NCI-H2196 (cell line): ENCODE data around the gene PEX11G.

Experiments used
- DNase-seq: peaks from one replicate; lab custom pipeline; 2025; ENCODE audit not compliant: unreplicated experiment; lab: John Stamatoyannopoulos, UW

The PEX11G gene

DNA sequence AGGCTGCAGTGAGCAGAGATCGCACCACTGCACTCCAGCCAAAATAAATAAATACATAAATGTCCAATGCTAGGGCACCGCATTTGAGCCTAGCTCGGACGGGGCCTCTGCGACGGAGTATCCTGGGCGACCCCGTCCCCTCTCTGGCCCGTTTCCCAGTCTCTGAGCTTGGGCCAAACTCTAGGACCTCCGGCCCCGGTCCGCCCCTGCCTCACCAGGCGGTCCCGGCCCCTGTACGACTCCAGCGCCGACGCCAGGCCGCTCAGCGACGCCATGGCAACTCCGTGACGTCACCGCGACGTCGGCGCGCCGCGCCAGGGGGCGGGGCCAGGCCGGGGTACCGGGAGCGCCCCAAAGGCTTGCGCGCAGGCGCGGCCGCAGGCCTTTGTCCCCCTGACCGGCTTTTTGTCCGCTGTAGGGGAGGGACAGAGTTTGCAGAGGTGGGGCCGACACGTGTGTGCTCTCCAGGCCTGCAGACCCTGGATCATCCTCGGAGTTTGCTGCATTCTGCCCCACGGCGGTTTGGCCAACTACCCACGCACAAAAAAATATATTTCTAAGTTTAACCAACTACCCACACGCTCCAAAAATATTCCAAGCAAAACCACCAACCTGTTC lies at the start of gene PEX11G:
Gene PEX11G, minus strand, starts transcription at position 300 of the 618 bp plus-strand sequence. Its CDS starts 25 bp downstream, at position 275.
- peak; percentile 95 for DNase-seq

DNA sequence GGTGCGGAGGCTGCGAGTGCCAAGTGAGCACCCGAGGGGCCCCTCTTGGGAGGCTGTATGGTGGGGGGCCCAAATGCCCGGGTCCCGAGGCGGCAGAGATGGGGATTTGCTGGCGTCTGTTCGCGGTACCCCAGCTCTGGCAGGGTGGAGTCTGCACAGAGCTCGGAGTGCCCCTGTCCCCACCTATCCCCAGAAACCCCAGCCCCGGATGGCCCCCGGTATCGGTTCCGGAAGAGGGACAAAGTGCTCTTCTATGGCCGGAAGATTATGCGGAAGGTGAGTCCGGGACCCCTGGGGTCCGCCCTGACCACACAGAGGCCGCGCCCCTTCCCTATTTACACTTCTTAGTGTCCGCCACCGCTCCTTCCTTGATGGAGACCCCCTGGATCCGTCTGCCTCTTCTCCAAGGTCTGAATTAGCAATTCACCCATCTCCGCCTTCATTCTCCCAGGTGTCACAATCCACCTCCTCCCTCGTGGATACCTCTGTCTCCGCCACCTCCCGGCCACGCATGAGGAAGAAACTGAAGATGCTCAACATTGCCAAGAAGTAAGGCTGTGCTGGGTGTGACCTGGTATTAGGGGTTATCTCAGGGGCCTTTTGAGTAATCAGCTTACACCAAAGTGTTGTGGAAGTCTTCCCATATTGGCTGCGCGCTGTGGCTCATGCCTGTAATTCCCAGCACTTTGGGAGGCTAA lies 47.3 kb upstream of the PEX11G start:
- DNase-seq = no peak

DNA sequence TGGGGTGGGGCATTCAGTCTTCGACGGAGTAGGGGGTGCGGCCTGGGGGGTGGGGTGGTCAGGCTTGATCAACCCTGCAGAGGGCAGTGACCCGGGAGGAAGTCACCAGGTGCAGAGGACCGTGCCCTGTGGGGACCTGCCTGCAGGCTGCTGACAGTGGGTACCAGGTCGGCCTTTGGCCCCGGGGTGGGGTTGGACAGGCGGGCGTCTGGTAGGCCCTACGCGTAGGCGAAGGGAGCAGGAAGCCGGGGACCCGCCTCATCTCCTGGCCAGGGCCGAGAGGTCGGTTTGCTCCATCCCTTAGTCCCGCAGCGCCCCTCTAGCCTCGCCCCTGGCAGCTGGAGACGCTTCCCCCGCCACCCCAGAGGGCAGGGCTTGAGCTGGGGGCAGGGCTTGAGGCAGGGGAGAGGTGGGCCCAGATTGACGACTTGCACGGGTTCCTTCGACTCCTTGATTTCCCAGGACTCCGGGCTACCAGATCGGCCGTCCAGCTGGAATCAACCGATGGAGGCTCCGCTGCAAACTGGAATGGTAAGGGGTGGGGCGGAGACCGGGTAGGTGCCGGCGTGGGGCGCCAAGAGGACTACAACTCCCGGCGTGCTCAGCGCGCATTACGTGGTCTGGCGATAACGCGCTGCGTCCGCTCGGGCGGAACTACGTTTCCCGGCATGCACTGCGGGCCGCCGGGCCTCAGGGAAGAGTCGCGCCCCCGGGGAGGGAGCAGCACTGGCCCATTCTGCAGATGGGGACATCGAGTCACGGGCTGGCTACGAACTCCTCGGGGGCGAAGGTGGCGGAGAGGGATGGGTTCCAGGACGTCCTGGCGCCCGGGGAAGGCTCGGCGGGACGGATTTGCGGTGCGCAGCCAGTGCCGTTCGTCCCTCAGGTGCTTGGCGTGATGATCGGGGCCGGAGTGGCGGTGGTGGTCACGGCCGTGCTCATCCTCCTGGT lies 46.5 kb upstream of the PEX11G start, which contains the start of gene PNPLA6:
Gene PNPLA6, plus strand, starts transcription at position 671 of the 951 bp plus-strand sequence. Its CDS starts 72 bp downstream, at position 743.
- DNase-seq = peak; percentile 95

DNA sequence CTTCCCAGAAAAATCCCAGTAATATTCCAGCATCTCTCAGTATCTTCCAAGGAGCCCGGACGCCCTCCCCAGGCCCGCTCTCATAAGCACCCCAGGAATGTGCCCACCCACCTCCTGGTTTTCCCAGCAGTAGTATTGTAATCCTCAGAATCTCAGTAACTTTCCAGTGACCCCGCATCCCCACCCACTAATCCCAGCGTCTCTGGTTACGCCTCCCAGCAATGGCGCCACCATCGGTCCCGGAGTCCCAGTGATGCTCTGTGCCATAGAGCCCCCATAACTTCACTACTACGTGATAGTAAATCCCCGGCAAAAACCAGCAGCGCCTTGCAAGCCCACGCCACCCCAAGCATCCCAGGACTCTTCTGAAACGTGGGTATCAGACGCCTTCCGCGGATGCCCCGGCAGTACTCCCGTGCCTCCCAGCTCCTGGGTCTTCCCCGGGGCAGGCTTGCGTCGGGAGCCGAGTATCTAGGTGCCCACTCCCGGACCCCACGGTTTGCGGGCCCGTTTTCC lies 45.8 kb upstream of the PEX11G start:
- peak; percentile 37 for DNase-seq

DNA sequence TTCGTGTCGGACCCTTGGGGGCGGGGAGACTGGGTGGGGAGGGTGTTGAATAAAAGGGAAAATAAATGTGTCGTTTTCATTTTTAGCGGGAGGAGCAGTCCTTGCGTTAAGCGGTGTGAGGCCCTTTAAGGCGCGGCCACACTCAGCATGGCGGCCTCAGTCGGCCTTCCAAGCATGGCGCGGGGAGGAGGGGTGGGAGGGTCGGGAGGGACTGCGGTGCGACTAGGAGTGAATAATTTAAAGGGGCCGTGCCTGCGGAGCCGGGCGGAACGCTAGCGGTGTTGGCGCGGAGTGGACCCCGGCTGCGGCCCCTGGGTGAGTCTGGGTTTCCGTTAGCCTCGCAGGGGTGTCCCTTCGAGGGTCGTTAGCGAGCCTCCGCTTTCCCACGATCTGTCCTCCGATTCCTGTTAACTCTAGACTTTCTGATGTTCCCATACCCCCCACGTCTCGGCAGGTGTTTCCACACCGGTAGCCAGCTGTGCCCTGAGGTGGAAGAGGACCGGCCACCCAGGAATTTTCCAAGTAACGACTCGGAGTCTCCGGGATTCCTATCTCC lies 45.2 kb upstream of the PEX11G start:
- peak; percentile 89 for DNase-seq

DNA sequence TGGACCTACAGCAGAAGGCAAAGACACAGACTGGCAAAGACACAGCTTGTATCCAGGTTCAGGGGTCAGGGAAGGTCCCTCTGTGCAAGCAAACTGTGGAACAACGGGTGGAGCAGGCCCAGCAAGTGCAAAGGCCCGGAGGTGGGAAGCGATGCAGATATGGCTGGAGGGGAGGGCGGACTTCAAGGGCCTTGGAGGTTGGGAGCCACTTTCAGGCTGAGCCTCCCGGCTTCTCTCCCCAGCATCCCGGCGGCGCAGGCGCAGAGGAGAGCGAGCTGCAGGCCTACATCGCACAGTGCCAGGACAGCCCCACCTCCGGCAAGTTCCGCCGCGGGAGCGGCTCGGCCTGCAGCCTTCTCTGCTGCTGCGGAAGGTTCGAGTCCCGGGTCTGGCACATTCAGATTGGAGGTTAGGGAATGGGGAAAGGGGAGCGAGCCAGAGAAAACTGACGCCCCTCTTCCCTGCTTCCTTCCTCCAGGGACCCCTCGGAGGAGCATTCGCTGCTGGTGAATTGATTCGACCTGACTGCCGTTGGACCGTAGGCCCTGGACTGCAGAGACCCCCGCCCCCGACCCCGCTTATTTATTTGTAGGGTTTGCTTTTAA lies 44.5 kb upstream of the PEX11G start:
- DNase-seq = no peak

DNA sequence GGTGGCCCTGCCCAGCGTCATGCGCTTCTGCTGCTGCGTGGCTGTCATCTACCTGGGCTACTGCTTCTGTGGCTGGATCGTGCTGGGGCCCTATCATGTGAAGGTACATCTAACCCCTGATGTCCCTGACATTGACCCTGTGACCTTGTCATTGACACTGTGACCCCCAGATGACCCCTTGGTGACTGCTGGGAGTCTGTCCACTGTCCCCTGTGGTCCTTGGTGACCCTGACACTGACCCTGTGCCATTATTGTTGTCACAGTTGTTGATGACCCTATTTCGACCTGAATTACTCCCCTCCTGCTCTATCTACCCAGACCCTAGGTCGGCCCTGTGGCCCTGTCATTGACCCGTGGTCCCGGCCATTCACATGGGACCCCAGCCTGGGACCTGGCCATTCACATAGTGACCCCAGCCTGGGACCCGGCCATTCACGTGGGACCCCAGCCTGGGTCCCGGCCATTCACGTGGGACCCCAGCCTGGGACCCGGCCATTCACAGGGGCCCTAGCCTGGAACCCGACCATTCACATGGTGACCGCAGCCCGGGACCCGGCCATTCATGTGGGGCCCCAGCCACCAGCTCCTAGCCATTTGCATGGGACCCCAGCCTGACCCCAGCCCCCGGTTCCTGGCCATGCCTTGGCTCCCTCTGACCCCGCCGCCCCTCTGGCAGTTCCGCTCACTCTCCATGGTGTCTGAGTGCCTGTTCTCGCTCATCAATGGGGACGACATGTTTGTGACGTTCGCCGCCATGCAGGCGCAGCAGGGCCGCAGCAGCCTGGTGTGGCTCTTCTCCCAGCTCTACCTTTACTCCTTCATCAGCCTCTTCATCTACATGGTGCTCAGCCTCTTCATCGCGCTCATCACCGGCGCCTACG lies 41.0 kb upstream of the PEX11G start:
- DNase-seq = no peak

DNA sequence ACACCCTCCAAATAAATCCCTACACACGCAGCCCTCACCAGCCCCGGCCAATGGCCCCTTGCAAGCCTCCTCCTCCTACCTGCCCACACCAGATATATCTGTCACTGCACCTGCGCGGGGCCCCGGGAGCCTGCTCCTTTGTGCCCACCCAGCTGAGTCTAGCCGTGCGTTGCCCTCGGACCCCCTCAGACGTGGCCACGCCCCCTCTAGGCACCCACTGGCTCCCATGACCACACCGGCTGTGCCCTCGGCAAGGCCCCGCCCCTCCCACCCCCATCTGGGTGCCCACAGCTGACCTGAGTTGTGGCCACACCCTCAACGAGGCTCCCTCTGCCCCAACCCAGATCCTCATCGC lies 40.4 kb upstream of the PEX11G start:
- no peak for DNase-seq

DNA sequence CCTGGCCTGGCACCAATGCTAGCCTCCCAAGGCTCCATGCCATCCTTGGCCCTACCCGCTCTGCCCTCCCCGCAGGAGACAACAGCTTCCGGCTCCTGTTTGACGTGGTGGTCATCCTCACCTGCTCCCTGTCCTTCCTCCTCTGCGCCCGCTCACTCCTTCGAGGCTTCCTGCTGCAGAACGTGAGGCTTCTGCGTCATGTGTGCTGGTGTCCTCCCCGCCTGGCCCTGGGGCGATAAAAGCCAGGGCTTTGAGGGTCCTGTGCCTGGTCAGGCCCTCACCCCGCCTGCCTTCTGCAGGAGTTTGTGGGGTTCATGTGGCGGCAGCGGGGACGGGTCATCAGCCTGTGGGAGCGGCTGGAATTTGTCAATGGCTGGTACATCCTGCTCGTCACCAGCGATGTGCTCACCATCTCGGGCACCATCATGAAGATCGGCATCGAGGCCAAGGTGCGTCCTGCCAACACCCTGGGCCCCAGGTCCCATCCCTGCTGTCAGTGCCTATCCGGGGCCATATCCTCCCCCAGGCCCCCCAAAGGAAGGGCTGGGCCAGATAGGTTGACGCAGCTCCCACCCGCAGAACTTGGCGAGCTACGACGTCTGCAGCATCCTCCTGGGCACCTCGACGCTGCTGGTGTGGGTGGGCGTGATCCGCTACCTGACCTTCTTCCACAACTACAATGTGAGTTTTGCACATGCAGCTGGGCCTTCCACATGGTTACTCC lies 39.8 kb upstream of the PEX11G start:
- no peak for DNase-seq

DNA sequence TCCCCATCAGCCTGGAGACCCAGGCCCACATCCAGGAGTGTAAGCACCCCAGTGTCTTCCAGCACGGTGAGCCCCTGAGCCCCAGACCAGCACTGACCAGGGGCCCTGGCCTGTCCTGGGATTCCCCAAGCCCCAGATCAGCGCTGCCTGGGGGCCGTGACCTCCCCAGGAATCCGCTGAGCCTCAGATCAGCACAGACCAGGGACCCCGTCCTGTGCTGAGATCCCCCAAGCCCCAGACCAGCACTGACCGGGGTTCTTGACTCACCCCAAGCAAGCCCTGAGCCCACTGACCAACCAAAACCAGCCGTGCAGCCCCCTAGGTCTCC lies 39.3 kb upstream of the PEX11G start:
- no peak for DNase-seq

DNA sequence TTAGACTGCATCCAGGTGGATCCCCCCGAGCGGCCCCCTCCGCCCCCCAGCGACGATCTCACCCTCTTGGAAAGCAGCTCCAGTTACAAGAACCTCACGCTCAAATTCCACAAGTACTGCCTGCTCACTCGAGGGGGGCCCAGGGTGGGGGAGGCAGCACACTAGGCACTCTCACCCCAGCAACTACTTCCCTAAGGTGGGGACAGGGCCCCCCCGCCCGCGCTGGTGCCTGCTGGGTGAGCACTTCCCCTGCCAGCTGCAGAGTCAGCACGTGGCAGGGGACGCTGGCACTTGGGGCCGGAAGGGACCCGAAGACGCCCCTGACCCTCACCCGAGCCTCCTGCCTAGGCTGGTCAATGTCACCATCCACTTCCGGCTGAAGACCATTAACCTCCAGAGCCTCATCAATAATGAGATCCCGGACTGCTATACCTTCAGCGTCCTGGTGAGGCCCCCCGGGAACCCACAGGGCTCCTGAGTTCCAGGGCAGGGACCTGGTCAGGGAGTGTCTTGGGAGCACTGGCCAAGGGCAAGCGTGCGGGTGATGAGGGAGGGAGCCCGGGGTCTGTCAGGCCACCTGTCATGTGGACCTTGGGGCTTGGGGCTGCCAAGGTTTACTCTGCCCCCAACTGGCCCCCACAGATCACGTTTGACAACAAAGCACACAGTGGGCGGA lies 38.8 kb upstream of the PEX11G start:
- DNase-seq = no peak

DNA sequence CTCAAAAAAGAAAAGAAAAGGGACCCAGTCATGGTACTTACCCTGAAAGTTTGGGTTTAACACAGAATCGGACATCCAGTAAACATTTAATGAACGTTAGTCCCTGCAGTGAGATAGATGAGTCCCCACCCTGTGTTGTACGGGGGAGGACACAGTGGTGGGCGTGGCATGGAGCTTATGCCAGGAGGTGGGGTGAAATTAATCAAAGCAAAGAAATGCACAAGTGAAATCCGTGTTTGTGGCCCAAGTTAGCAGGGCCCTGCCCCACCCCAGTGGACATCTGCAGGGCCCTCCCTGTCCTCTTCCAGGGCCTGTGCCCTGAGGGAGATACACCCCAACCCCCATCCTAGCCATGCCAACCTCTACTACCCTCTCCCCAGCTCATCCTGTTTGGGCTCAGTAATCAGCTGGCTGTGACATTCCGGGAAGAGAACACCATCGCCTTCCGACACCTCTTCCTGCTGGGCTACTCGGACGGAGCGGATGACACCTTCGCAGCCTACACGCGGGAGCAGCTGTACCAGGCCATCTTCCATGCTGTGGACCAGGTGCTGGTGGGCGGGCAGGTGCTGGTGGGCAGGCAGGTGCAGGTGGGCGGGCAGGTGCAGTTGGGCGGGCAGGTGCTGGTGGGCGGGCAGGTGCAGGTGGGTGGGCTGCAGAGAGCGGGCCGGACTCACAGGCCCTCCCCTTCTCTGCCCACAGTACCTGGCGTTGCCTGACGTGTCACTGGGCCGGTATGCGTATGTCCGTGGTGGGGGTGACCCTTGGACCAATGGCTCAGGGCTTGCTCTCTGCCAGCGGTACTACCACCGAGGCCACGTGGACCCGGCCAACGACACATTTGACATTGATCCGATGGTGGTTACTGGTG lies 37.5 kb upstream of the PEX11G start:
- no peak for DNase-seq

DNA sequence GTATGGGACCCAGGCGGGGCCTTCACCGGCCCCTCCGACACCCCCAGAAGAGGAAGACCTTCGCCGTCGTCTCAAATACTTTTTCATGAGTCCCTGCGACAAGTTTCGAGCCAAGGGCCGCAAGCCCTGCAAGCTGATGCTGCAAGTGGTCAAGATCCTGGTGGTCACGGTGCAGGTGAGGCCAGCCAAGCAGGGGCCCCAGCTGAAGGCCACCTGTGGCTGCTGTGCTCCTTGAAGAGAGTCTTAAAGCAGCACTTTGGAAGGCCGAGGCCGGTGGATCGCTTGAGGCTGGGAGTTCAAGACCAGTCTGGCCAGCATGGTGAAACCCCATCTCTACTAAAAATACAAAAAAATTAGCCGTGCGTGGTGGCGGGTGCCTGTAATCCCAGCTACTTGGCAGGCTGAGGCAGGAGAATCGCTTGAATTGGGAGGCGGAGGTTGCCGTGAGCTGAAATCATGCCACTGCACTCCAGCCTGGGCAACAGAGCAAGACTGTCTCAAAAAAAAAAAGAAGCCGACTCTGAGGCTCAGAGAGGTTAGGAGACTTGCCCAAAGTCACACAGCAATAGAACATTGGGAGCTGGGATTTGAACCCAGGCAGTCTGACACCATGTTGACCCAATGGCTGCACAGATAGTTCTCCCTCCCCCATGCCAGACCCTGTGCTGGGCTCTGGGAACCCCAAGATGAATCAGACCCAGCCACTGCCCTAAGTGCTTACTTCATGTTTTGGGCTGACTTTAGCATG lies 36.3 kb upstream of the PEX11G start:
- no peak for DNase-seq

DNA sequence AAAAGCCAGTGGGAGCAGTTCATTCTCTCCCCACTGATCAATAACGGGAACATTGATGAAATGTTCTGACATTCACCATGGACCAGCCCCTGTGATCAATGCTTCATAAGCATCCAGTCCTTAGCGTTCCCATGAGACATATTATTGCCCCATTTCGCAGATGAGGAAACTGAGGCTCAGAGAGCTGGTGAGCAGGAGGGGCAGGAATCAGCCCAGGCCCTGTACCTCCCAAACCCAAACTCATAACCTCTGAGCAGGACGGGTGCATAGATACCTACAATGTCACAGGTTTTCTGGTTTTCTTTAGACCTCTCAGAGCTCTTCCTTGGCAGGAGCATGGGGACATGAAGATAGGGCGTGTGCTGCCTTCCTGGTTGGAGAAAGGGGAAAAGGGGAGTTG lies 35.7 kb upstream of the PEX11G start:
- DNase-seq = no peak

DNA sequence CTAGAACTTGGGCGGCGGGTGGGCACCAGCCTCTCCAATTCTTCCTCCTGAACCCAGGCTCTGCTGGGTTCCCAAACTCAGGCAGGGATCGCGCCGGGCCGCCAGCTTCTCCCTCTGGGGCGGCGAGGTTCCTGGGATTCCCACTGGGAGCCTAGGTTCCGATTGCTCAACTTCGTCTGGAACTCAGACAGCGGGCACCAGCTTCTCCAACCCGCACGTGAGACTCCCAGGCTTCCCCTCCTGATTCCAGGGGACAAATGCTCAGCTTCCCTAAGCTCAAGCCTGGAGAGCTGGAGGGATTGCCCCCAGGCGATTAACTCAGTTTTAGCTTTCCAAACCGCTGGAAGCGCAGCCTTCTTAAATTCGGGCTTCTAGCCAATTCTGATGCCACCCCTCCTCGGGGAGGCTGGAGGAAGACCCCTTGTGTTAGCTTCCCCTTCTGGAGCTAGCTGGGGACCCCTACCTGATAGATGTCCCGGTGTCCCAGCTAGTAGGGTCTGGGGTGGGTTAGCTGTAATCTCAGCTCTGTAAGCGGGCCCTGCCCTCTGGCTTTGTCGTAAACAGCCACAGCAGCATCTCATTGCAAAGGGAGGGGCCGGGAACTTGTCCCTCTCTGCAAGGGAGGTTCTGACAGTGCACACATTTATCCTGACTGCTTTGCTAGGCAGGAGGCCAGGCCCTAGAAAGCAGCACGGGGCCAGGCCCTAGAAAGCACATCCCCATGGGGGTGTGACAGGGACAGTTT lies 34.3 kb upstream of the PEX11G start:
- no peak for DNase-seq
